ENCODE data around the gene XXYLT1.

DNA sequence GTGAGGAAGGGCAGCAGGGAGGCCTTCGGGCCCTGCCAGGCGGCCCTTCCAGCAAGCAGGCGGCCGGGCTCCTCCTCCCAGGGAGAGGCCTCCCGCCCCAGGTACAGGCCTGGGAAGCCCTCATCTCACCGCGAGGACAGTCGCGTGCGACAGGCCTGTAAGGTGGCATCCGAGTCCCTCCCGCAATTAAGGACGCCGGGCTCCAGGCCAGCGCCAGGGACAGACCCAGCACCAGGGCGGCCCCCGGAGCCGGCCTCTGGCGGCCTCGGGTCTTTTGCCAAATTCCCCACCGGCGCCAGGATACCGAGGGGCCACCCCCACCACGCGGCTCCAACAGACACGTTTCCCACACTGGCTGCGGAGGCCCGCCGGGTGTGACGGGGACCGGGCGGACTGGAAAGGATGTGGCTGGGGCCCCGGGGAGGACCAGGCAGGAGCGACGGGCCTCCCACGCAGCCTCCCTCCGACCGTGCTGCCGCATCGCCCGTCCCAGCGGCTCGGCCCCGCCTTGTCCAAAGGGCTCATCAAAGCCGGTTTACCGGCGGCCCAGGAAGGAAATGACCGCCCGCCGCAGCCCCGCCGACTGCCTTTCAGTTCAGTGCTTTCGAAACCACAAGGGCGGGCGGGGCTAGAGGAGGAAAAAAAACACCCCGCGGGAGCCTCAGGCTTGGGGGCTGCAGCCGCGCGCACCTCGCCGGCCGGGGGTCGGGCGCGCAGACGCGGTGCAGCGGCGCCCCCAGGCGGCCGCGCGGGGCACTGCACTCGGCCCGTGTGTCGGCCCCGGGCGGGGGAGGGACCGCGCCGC lies 11.3 kb downstream of the XXYLT1 start:
- TF ChIP-seq, protein P1, sequence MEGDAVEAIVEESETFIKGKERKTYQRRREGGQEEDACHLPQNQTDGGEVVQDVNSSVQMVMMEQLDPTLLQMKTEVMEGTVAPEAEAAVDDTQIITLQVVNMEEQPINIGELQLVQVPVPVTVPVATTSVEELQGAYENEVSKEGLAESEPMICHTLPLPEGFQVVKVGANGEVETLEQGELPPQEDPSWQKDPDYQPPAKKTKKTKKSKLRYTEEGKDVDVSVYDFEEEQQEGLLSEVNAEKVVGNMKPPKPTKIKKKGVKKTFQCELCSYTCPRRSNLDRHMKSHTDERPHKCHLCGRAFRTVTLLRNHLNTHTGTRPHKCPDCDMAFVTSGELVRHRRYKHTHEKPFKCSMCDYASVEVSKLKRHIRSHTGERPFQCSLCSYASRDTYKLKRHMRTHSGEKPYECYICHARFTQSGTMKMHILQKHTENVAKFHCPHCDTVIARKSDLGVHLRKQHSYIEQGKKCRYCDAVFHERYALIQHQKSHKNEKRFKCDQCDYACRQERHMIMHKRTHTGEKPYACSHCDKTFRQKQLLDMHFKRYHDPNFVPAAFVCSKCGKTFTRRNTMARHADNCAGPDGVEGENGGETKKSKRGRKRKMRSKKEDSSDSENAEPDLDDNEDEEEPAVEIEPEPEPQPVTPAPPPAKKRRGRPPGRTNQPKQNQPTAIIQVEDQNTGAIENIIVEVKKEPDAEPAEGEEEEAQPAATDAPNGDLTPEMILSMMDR (IDR thresholded peaks at IDR 0.05), result peak in 4 of 6 experiments; percentile 21 to 100 (median 92)
- peak; percentile 31 to 66 for TF ChIP-seq POLR2A (IDR thresholded peaks at IDR 0.05)

Data from adrenal gland (tissue), 5 donors.